Measurements from ENCODE around the gene RGL2.

DNA sequence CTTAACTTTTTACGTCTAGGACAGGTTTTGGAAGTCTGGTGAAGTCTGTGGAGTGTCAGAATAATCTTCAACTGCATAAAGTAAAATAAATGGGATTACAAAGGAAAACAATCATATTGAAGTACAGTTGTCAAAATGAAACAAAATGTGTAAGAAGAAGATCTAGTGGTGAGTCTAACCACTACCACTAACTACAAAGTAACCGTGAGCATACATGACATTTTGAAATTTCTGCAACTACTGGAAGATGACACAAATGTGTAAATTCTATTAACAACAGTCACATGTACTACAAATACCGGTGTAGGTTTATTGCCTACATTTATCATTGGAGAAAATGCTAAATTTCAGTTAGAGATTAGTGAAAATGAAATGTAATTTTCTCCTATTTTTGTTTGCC, 56.8 kb downstream of the RGL2 start:
- TF ChIP-seq, protein P1, sequence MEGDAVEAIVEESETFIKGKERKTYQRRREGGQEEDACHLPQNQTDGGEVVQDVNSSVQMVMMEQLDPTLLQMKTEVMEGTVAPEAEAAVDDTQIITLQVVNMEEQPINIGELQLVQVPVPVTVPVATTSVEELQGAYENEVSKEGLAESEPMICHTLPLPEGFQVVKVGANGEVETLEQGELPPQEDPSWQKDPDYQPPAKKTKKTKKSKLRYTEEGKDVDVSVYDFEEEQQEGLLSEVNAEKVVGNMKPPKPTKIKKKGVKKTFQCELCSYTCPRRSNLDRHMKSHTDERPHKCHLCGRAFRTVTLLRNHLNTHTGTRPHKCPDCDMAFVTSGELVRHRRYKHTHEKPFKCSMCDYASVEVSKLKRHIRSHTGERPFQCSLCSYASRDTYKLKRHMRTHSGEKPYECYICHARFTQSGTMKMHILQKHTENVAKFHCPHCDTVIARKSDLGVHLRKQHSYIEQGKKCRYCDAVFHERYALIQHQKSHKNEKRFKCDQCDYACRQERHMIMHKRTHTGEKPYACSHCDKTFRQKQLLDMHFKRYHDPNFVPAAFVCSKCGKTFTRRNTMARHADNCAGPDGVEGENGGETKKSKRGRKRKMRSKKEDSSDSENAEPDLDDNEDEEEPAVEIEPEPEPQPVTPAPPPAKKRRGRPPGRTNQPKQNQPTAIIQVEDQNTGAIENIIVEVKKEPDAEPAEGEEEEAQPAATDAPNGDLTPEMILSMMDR (IDR thresholded peaks at IDR 0.05 in 8 of 11, conservative IDR thresholded peaks at IDR 0.05 in 3 of 11) = no peak
- TF ChIP-seq POLR2A (IDR thresholded peaks at IDR 0.05) (no peak), POLR2AphosphoS5 (IDR thresholded peaks at IDR 0.05) (no peak)

Data from spleen (tissue), 7 donors.